GM19467 (cell line): ENCODE measurements around the gene LRRC31.

ENCODE experiments used
- ATAC-seq: cut with Tn5 transposase; IDR thresholded peaks from one replicate; pipeline ENCODE4 v1.9.1; 2021; ENCODE audit warnings: mild to moderate bottlenecking, moderate library complexity; ENCODE audit not compliant: unreplicated experiment

LRRC31 gene

GRCh38 chr3:169813757-169814517 lies 55.8 kb downstream of the LRRC31 start:
- ATAC-seq: peak; percentile 81

- no peak for ATAC-seq
Observed at GRCh38 chr3:169813278-169813677, 56.5 kb downstream of the LRRC31 start.

- peak; percentile 61 for ATAC-seq
Observed at GRCh38 chr3:169812332-169813235, 57.2 kb downstream of the LRRC31 start, which contains the start of the genes LRRC34 and LRRIQ4. LRRC34 (minus strand) TSS chr3:169812904; CDS start chr3:169812548, 356 bp downstream. LRRIQ4 (plus strand) TSS chr3:169812870; CDS start chr3:169821922, 9,052 bp downstream.

- ATAC-seq: no peak
Observed at GRCh38 chr3:169811631-169812331, 58.0 kb downstream of the LRRC31 start.

GRCh38 chr3:169809230-169809795 lies 60.4 kb downstream of the LRRC31 start:
- ATAC-seq: no peak

- no peak for ATAC-seq
Observed at GRCh38 chr3:169804681-169805080, 65.1 kb downstream of the LRRC31 start.

GRCh38 chr3:169792359-169792758 lies 77.4 kb downstream of the LRRC31 start:
- ATAC-seq: no peak

- no peak for ATAC-seq
Observed at GRCh38 chr3:169790687-169791429, 78.9 kb downstream of the LRRC31 start.

GRCh38 chr3:169790219-169790618 lies 79.5 kb downstream of the LRRC31 start:
- ATAC-seq: no peak
